Transverse colon (tissue), 4 donors: Measurements from ENCODE around the gene WASF2. TPM values are rescaled to one million over a fixed set of nuclear protein-coding genes. Genes with fewer than 3 reads are reported as not detected.
A peak's percentile ranks its signal among the peaks of the same experiment; 100 is the strongest.

Experiments used
- DNase-seq: peaks from one replicate; pipeline ENCODE4 v3.0.0-alpha.2; 2019
- H3K27ac ChIP-seq, 4 donors: fragments of 200-600 bp; sonication (generic); 2 replicates each; pipeline ENCODE4 v1.5.1; 2016 to 2018; ENCODE audit warnings: inconsistent platforms in 4 of 4
- H3K27me3 ChIP-seq: fragments of 200-600 bp; sonication (generic); 2 replicates; pipeline ENCODE4 v1.5.1; 2017; ENCODE audit warnings: inconsistent platforms
- H3K36me3 ChIP-seq, 4 donors: fragments of 200-600 bp; sonication (generic); 2 replicates each; pipeline ENCODE4 v1.5.1; 2017 to 2019; ENCODE audit warnings: inconsistent platforms in 4 of 4
- H3K4me1 ChIP-seq, 4 donors: fragments of 200-600 bp; sonication (generic); 2 replicates each; pipeline ENCODE4 v1.5.1; 2017 to 2020; ENCODE audit warnings: inconsistent platforms in 4 of 4
- H3K4me3 ChIP-seq, 4 donors: fragments of 200-600 bp; sonication (generic); 1 replicate in 1 of 4; 2 replicates in 3 of 4; pipeline versions ENCODE4 v1.5.1 to v1.6.1; 2017 to 2019; ENCODE audit warnings: inconsistent platforms in 4 of 4
- H3K9me3 ChIP-seq, 2 donors: fragments of 200-600 bp; sonication (generic); 2 replicates each; pipeline ENCODE4 v1.5.1; 2017 to 2019; ENCODE audit warnings: inconsistent platforms in 2 of 2
- CTCF ChIP-seq, 5 experiments: fragments of 200-600 bp in 3 of 5; fragments of 450-650 bp in 2 of 5; sonication (generic) in 3 of 5; IDR thresholded peaks; 1 replicate in 2 of 5; 2 replicates in 3 of 5; pipeline ENCODE4 v1.5.1; 2016 to 2017; ENCODE audit warnings: antibody characterized with exemption in 5 of 5, inconsistent platforms in 3 of 5, mild to moderate bottlenecking in 2 of 5, moderate library complexity in 1 of 5
- EP300 ChIP-seq: sonication (generic); formaldehyde crosslinking; IDR thresholded peaks from one replicate; pipeline ENCODE4 v1.6.1; 2017; ENCODE audit warnings: antibody characterized with exemption, low read depth
- POLR2A ChIP-seq: fragments of 450-650 bp; IDR thresholded peaks from one replicate; pipeline ENCODE4 v1.6.1; 2016; ENCODE audit warnings: antibody characterized with exemption, mild to moderate bottlenecking, moderate library complexity
- POLR2AphosphoS5 ChIP-seq, 3 donors: sonication (generic); formaldehyde crosslinking; IDR thresholded peaks; one replicate each; pipeline ENCODE4 v1.6.1; 2016; ENCODE audit warnings: antibody characterized with exemption in 3 of 3
- WGBS, 2 donors: methylation state at CpG; one replicate each; pipeline ENCODE4 v1.1.5; 2018; ENCODE audit warnings: low coverage in 1 of 2; 5-methylcytosine and 5-hydroxymethylcytosine counted together
- in situ Hi-C, 4 donors: fragments of 200-750 bp; cut with MboI; loops; one replicate each; pipeline versions ENCODE4 v1.15.0 to v1.15.1; 2017; ENCODE audit warnings: low sequenced_read_pairs in 3 of 4, low pct_ligation_motif_present in 1 of 4, low pct_unique_long_range_greater_than_20kb in 1 of 4
- intact Hi-C: fragments of 100-400 bp; cut with DNase I; formaldehyde crosslinking; loops from one replicate; pipeline ENCODE4 v1.15.1; 2023; ENCODE audit warnings: low total_unique reads
- total RNA-seq, 4 donors: library from RNA; depleted of rRNA; stranded (reverse); fragments of >200 nt; gene quantifications; one replicate each; pipeline ENCODE4 v1.1.0, GENCODE V29; 2016

WASF2 gene
- total RNA-seq, 4 donors from 2014 or later, result 34.6 to 114 (median 60.9) TPM

GRCh38 chr1:27455139-27455811 lies 34.7 kb downstream of the WASF2 start:
- H3K36me3 ChIP-seq, result no peaks in the 10 kb centered on the region
- in situ Hi-C loops, result no loop called here
- peak overlapping the region; percentile 13 to 31 (median 22) for H3K27ac ChIP-seq
- no peaks in the 10 kb centered on the region for H3K27me3 ChIP-seq
- peak; percentile 18 for DNase-seq
- H3K4me3 ChIP-seq, result no peak overlapping the region
- intact Hi-C loops, result no loop called here
- no peaks in the 10 kb centered on the region for H3K9me3 ChIP-seq
- 29 to 48% methylated on average over 4 to 5 of the region's 5 CpGs for WGBS, 2 donors
- TF ChIP-seq EP300 (no peak), CTCF (IDR thresholded peaks at IDR 0.05) (no peak), POLR2AphosphoS5 (IDR thresholded peaks at IDR 0.05) (no peak), POLR2A (no peak)
- peaks cover 8 to 46% (median 13%) of the 10 kb centered on the region in 4 donors for H3K4me1 ChIP-seq

- Histone ChIP-seq H3K27me3 (no peaks in the 10 kb centered on the region), H3K36me3 (peaks cover 0 to 4% (median 0%) of the 10 kb centered on the region in 4 donors), H3K4me3 (no peak overlapping the region), H3K4me1 (peaks cover 7 to 42% (median 10%) of the 10 kb centered on the region in 4 donors), H3K9me3 (no peaks in the 10 kb centered on the region), H3K27ac (peak overlapping the region in 1 of 4 donors; percentile 13)
- no peak for TF ChIP-seq EP300
- in situ Hi-C loops (no loop called here), intact Hi-C loops (no loop called here)
- WGBS, 2 donors, result 97 to 100% methylated on average over 4 of the region's 4 CpGs
- no peak for DNase-seq
Measured at GRCh38 chr1:27454610-27455009, 35.4 kb downstream of the WASF2 start.

GRCh38 chr1:27451343-27451742 lies 38.6 kb downstream of the WASF2 start:
- H3K4me1 ChIP-seq, result peaks cover 7 to 41% (median 16%) of the 10 kb centered on the region in 4 donors
- intact Hi-C loops, result no loop called here
- no peak overlapping the region for H3K4me3 ChIP-seq
- DNase-seq, result no peak
- no peaks in the 10 kb centered on the region for H3K9me3 ChIP-seq
- no peak for TF ChIP-seq CTCF (IDR thresholded peaks at IDR 0.05)
- no peak for TF ChIP-seq EP300
- TF ChIP-seq POLR2A, result no peak
- TF ChIP-seq POLR2AphosphoS5 (IDR thresholded peaks at IDR 0.05), result no peak
- 50 to 57% methylated on average over 1 of the region's 1 CpG for WGBS, 2 donors
- in situ Hi-C loops, result no loop called here
- peaks cover 0 to 4% (median 0%) of the 10 kb centered on the region in 4 donors for H3K36me3 ChIP-seq
- no peak overlapping the region for H3K27ac ChIP-seq
- no peaks in the 10 kb centered on the region for H3K27me3 ChIP-seq

- H3K36me3 ChIP-seq, result peaks cover 0 to 4% (median 0%) of the 10 kb centered on the region in 4 donors
- intact Hi-C loops, result no loop called here
- in situ Hi-C loops, result no loop called here
- H3K27ac ChIP-seq, result no peak overlapping the region
- H3K4me1 ChIP-seq, result peaks cover 0 to 44% (median 19%) of the 10 kb centered on the region in 4 donors
- DNase-seq, result no peak
- TF ChIP-seq CTCF (IDR thresholded peaks at IDR 0.05), result no peak
- TF ChIP-seq POLR2A, result no peak
- no peak for TF ChIP-seq POLR2AphosphoS5 (IDR thresholded peaks at IDR 0.05)
- TF ChIP-seq EP300, result no peak
- H3K4me3 ChIP-seq, result no peak overlapping the region
- H3K27me3 ChIP-seq, result no peaks in the 10 kb centered on the region
- 83 to 94% methylated on average over 7 to 9 of the region's 9 CpGs for WGBS, 2 donors
- no peaks in the 10 kb centered on the region for H3K9me3 ChIP-seq
Measured at GRCh38 chr1:27448982-27449381, 41.0 kb downstream of the WASF2 start.
